Measurements from ENCODE around the gene ARSG.

ARSG gene

DNA sequence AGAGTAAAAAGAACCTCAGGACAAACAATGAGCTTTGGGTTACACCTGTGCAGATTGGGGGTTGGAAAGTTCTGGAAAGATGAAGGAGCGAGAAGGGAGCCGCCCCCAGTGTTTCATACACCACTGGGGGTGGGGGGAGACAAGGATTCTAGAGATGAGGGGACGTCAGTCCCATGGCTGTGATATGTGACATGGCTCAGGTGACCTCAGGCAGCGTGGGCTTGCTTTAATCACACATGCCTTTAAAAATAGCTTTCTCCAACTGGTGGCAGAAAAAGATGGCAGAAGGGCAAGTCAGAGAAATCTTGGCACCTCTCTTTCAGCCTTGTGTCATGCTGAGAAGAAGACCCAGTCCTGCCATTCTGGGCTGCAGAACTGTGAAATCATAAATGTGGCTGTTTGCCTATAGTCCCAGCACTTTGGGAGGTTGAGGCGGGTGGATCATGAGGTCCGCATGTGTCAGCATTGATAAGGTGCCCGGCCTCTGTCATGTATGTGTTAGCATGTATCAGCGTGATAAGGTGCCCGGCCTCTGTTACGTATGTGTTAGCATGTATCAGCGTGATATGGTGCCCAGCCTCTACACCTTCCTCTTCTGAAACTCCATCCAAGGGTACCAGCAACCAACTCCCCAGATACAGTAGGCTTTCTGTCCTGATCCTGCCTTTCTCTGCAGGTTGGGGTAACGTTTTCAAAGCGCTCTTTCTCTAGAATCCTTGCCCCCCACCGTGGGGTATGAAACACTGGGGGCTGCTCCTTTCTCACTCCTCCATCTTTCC lies 141.0 kb downstream of the ARSG start:
- no peak for DNase-seq

DNA sequence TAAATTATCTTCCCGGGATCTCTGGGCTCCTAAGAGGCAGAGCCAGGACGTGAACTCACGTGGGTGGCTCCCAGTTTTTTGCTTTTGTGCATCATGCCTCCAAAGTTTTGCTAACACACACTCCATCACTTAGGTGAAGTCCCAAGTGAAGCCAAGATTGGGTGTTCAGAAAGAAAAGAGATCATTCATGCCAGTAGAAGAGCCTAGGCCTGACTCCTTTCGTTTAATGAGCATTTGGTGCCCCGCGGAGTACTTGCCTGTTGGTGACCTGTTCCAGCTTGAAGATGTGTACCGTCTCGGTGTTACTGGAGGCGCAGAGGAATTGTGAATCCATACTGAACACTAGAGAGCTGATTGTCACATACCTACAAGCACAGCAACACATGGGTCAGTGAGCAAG lies 141.9 kb downstream of the ARSG start:
- no peak for DNase-seq

DNA sequence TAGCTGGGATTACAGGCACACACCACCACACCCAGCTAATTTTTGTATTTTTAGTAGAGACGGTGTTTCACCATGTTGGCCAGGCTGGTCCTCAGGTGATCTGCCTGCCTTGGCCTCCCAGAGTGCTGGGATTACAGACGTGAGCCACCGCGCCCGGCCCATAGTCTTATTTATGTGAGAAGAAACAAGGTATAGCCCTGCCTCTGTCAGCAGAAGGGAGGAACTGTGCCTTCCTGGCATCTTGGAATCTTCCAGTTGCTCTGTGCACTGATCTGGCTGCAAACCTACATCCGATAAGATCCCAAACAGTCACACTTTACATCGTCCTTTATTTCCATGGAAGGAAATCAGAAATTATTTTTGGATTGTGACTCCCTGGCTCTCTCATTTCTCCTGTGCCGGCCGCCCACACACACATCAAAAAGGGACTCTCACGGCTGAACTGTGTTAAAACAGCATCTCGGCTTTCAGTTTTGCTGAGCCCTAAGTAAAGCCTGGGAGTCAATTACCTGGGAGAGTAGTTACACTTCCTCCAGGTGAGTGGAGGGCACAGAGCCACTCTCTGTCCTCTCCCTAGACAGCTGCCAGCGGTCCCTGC lies 142.7 kb downstream of the ARSG start:
- no peak for DNase-seq

DNA sequence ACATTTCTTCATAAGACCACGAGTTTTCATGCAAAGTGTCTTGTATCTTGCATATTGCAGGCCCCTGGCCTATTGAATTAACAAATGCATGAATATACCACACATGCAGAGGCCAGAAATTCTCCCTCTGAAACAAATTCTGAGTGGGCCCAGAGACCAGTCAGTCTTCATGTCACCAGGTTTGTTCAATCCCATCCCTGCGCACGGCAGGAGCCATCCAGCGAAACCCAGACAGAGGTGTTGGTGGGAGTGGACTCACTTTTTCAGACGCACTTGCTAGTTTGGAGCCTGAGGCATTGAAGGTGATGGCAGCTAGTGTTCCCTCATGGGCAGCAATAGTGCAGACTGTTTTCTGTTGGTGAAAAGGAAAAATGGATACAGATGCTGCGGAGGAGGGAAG lies 144.1 kb downstream of the ARSG start:
- no peak for DNase-seq

DNA sequence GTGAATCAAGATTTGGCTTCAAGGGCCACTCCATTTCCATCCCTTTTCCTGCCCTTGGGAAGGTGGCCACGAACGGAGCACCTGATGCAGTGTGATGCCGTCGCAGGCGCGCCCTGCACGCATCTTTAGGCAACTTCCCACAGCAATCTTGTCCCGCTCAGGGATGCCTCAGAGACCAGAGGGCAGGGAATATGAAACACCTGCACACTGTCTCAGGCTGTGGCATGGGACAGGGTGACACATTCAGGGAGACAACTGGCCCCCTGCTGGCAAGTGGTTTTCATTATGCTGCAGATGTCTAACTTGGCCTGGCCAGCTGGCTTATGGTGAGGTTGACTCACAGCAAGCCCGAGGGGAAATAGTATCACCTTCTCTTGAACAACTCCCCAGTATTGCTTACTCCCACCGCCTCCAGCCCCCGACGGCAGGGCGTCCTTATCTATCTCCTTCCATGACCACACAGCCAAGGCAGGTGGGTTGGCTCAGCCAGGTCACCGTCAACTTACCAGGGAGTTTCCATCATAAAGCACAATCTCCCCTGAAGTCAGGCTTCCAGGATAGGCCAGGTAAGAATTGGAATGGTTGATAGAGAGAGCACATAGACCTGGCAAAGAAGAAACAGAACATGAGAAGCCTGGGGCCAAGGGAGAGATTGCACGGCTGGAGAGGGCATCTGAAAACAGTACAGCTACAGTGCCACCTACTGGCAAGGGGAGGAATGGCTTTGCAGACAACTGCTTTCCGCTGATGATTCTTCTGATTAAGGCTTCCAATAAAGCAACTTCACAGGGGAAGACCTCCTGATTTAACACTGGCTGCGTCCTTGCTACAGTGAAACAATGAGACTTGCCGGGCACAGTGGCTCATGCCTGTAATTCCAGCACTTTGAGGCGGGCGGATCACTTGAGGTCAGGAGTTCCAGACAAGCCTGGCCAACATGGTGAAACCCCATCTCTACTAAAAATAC lies 144.9 kb downstream of the ARSG start:
- DNase-seq, result peak; percentile 82

DNA sequence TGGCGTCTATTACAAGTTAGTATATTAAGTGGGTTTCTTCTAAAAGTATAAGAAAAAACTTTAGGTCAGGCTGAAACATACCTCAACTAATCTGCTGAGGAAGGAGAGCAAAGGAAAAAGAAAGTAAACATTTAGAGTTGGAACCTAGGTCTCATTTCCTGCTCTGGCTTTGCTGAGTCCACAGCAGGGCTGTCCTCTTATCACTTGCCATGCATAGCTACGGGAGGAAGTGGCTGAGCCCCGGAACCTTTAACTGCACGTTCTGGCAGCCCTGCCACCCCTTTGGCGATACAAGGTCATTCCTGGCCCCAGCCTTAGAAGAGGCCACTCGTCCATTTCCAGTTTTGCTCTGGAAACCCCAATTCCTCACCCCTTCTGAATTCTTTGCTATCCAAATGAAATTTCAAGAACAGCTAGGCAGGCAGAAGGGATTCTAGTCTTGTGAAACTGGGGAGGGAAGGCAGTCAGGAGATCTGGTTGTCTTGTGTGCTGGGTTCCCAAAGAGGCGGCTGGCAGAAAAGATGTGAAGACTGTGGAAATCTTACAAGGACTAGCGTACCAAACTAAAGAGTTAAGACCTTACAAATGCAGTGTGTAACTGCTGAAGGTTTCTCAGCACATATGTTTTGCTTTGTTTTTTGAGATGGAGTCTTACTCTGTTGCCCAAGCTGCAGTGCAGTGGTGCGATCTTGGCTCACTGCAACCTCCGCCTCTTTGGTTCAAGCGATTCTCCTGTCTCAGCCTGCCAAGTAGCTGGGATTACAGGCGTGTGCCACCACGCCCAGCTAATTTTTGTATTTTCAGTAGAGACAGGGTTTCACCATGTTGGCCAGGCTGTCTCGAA lies 146.9 kb downstream of the ARSG start:
- peak; percentile 30 for DNase-seq

DNA sequence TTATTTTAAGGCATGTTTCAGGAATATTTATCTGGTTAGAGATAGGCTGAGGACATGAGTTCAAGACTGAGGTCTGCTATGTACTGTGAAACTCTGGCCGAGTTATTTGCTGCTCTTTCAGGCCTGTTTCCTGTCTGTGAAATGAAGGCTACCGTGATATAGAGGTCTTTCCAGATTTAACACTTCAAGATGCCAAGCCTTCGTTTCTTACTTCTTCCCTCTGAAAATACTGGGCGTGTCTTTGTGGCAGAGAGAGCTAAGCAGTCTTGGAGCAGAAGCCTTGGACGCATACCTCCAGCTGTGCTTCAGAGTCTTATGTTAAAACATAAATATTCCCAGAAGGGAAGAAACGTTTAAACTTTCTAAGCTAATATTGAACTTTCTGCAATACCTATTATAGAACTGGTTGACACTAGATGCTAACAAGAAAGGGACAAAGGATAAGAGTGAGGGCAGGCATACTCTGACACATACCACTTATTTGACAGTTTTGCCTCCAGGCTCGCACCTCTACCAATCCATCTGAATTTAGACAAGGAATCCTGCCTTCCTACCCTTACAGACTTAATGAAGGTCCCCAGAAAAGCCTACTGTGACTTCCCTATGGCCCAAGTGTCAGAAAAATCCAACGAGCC lies 148.5 kb downstream of the ARSG start:
- no peak for DNase-seq

DNA sequence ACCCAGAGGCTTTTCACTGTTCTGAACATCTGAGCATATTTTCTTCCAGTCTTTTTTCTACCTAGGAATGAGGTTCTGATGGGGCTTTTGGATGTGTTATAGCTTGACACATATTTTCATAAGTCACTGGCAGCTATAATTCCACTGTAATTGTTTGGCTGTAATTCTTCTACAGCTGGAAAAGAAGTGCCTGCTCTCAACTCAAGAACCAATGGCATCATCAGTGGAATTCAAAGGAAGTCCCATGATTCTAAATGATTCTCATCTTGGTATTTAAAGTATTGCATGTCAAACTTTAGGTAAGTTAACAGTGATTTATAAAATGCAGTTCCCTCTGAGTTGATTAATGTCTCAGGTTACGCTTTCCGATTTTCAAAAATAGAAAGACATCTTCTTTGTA lies 149.2 kb downstream of the ARSG start:
- DNase-seq, result no peak

DNA sequence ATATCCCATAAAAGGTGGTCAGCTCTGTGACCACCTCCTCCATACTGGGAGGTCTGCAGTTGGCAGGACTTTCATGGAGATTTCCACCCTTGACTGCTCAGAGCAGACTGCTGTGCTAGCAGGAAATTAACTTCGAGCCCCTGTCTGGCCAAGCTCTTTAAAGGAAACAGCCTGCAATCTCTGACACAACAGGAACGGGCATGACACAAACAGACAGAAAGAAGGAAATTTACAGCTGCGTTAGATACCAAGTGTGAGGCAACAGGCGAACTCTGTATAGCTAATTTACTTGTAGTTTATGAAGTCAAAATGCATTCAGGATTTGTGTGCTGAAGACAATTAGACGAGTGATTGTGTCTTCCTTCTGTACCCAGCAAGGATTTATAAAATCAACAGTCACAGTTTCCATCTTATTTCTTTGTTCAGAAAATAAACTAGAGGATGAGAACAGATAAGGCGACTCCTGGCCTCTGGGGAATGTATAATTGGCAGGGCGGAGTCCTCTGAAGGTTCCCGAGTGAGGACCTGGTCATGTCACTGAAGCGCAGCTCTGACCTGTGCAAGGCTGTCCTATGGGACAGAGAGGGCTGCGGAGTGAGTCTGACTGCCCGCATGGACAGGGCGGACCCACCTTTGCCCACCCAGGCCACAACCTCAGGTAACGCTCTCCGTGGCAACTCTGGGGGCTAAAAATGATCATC lies 149.9 kb downstream of the ARSG start:
- no peak for DNase-seq

DNA sequence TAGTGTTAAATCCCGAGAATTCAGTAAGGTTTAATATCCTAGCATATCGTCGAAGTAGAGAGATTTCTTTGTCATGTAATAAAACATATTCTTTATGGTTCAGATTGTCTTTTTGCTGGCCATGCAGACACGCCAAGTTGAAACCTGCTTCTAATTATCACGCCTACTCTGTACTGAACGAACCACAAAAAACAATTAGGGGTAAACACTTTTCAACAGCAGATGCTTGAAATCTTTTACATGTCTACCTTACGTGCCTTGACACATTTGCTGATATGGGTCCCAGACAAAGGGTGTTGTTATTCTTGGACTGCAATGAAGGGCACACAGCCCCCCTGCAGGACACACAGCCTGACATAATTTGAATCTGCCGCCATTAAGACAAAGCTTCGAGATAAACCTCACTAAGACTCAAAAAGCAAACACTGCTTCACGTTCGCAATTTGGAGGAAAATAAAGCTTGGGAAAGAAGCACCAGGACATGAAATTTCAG lies 152.7 kb downstream of the ARSG start:
- no peak for DNase-seq

DNA sequence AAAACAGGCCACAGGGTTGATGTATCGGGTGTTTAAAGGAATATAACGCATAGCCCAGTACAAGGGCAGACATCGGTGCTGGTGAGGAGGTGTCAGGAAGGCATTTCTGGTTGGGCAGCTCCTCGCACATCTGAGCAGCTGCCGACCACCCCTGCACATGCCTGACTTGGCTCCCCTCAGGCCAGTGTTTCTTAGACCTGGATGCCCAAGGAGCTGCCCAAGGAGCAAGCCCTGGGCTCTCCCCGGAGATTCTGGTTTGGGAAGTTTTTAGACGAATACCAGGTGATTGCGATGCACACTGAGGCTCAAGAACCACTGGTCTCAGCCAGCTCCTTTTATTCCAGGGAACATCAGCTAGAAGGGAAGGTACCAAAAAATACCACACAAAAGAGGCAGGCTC lies 154.4 kb downstream of the ARSG start:
- no peak for DNase-seq

DNA sequence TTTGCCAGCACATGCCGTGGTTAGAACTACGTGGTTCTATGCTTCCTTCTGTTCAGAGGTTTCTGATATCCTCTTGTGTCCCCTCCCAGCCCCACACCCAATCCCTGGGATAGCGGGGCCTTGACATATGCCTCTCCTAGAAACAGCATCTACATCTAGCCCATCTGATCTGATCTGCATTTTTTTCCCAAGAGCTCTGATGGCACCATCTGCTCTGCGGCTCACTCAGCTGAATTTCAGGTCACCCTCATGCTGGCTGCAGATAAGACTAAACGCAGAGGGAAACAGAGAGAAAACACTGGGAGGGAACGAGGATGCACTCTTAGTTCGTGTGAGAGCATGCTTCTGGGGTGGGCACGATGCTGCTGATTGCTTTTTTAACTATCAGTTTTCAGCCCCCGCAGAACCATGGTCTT lies 155.3 kb downstream of the ARSG start:
- no peak for DNase-seq

DNA sequence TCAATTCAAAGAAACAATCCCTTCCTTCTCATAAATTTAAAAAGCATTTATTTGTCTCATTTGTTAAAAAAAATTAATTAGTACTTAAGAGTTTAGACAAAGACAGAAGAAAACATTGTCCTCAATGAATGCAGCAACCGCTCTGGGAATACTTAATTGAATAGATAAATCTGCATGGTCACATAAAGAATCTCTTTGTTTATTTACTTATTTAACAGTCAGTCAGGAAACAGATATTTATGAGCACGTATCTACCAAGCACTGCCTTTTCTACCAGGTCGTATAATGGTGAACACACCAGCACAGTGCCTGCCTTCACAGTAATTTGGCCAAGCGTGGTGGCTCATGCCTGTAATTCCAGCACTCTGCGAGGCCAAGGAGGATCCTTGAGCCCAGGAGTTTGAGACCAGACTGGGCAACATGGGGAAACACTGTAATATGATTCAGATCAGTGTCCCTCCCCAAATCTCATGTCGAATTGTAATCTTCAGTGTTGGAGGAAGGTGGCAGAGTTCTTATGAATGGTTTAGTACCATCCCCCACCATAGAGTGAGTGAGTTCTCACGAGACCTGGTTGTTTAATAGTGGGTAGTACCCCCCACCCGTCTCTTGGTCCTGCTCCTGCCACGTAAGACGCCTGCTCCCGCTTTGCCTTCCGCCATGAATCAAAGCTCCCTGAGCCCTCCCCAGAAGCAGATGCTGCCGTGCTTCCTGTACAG lies 157.9 kb downstream of the ARSG start:
- no peak for DNase-seq

DNA sequence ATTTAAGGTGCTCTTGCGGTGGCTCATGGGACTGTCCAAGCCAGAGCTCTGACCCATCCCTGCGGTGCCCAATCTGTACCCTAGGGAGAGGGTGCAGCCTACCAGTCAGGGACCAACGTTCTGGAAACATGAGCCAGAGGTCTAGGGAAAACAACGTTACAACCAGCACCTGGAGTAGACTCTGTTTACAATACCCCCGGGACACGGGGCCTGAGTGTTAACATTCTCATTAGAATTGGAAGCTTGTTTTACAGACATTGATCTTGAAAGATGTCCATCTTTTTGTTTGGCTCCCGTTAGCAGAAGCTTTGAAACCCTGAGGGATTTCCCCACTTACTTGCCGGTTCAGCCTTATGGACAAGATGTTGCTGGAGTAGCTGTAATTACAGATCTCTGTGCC lies 159.1 kb downstream of the ARSG start:
- no peak for DNase-seq

DNA sequence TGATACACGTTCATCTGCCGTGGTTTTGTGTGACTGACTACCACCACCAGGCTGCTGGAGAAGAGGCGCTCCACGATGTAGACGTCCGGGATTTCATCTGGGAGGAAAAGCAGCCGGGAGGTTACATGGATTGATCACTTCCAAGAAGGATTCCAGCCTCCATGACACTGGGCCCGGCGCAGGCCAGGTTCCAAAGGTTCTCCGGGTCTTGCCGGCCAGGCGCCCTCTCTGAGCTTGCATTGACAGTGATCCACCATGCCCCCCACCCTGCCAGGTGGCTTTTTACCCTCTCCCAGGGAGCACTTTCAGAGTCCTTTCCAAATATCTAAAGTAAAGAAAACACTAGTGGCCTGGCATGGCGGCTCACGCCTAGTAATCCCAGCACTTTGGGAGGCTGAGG lies 159.5 kb downstream of the ARSG start:
- DNase-seq, result no peak

DNA sequence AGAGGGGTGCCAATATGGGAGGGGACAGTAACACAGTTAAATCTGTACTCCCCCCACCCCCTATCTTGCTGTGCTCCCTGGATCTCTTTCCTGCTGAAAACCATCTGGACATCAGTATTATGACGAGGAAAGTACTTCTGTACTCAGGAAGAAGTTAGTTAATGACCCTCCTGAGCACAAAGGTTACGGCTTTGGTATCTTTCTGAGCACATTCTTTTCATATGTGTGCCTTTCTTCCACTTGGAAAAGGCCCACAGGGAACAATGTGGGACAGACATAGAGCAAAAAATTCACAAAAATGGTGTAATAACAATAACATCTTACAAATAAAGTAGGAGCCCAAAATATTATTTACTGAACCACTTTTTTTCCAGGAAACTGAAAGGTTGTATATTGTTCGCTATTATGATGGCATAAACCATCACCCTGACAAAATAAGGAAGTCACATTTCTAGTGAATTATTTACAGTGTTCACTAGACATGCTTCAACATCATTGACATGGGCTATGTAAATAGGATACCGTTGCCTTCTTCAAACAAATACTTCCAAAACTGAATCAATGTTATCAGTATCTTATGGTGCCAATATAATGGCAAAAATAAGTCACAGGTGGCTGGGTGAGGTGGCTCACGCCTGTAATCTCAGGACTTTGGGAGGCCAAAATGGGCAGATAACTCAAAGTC lies 160.5 kb downstream of the ARSG start:
- no peak for DNase-seq

DNA sequence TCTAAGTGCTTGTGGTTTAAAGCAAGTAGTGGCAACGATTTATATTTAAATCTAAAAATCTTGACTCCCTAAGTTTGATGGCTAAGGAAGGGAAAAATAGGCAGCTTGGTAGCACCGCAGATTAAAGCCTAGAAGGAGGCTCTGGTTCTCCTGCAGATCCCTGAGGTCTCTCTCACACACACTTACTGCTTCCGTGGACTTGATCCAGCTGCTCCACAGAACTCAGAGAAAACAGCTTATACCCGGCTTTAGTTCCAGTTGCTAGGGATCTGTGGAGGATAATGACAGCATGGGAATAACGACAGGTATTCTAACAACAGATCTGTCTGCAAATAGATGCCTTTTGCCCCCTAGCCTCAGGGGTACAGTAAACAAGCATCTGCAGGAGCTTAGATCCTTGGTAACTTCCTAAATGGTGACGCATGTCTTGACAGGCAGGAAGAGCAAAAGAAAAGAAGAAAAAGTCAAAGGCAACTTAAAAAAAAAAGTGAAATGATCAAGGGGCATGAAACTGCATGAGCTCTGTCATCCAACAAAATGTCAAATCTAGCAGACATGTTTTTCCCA lies 161.5 kb downstream of the ARSG start:
- no peak for DNase-seq

DNA sequence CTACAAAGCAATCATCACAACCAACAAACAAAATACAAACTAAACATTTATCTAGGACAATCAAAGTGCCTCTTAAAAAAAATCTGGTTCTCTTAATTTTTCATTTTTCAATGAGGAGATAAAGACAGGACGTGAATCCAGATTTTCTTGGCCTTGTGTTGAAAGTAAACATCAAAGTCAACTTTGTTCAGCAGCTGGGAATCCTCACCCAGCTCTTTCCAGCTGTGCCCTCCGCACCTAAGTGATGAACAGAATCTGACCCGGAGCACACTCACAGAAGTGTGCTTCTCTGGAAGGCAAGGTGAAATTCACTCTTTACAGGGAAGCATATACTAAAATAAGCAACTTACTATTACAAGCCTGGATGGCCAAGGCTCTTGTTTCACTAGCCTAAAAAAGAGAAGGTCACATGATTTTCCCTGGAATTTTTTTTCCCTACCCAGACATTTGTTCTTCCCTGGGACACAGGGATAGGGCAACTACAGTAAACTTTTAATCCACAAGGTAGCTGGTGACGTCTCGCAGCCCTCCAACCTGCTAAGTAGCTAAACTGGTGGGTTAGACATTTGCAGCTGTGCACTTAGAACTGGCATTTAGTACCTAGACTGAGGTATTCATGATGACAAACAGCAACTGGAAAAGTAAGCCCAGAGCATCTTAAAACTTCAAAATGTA lies 162.8 kb downstream of the ARSG start:
- no peak for DNase-seq

DNA sequence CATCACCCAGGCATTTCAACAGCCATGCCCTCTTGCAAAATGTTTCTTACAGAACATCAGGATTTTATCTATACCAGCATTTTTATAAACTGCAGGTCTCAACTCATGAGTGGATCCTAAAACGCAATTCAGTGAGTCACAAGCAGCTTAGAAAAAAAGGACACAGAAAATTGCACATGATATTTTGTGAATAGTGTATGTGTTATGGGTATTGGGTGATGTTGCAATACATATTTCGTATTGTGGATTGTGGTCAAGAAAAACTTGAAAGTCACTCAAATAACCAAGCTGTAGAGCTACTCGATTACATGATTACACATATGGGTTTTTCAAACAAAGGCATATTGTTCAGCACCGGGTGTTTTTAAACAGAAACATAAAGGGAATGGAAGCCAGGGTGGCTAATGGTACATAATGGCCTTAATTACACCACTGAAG lies 164.6 kb downstream of the ARSG start:
- no peak for DNase-seq
